Right lobe of liver (tissue), 6 donors: Measurements from ENCODE around the gene TGFBR2. TPM values are rescaled to one million over a fixed set of nuclear protein-coding genes. Genes with fewer than 3 reads are reported as not detected.
A peak's percentile ranks its signal among the peaks of the same experiment; 100 is the strongest.

Experiments
- ATAC-seq, 4 donors: fragments of 200-7000 bp; cut with Tn5 transposase; one replicate each; pipeline ENCODE4 v1.9.1; 2020; ENCODE audit warnings: mild to moderate bottlenecking in 4 of 4, moderate library complexity in 4 of 4
- DNase-seq, 3 donors: peaks; one replicate each; pipeline ENCODE4 v3.0.0-alpha.2; 2020
- H3K27ac ChIP-seq, 3 donors: fragments of 200-600 bp; one replicate each; pipeline ENCODE4 v1.8.0; 2022
- H3K27me3 ChIP-seq, 2 donors: fragments of 200-600 bp; one replicate each; pipeline ENCODE4 v1.8.0; 2022
- H3K36me3 ChIP-seq, 4 donors: fragments of 200-600 bp; sonication (generic) in 1 of 4; one replicate each; pipeline versions ENCODE4 v1.5.1 to v1.8.0; 2017 to 2022; ENCODE audit warnings: control low read depth in 1 of 4
- H3K4me1 ChIP-seq, 4 donors: fragments of 200-600 bp; sonication (generic) in 1 of 4; one replicate each; pipeline versions ENCODE4 v1.5.1 to v1.8.0; 2017 to 2022; ENCODE audit warnings: control low read depth in 1 of 4
- H3K4me3 ChIP-seq, 3 donors: fragments of 200-600 bp; one replicate each; pipeline ENCODE4 v1.8.0; 2022
- H3K9me3 ChIP-seq, 4 donors: fragments of 200-600 bp; sonication (generic) in 1 of 4; one replicate each; pipeline versions ENCODE4 v1.5.1 to v1.8.0; 2017 to 2022; ENCODE audit warnings: control low read depth in 1 of 4
- POLR2A ChIP-seq: fragments of 450-650 bp; IDR thresholded peaks from one replicate; pipeline ENCODE4 v1.6.1; 2017; ENCODE audit warnings: antibody characterized with exemption, mild to moderate bottlenecking
- WGBS: methylation state at CpG from one replicate; pipeline ENCODE4 v1.1.6; 2018; ENCODE audit warnings: low coverage, low lambda C conversion rate; ENCODE audit not compliant: insufficient coverage; ENCODE audit errors: missing lambda C conversion rate; 5-methylcytosine and 5-hydroxymethylcytosine counted together
- intact Hi-C, 2 donors: fragments of 100-400 bp; cut with DNase I; formaldehyde crosslinking; loops; one replicate each; pipeline versions ENCODE4 v1.11.2 to v1.14.1; 2022
- total RNA-seq, 6 experiments: library from RNA; depleted of rRNA in 2 of 6; stranded (reverse); fragments of >200 nt in 2 of 6; fragmentation: NEBNext Ultra II Directional in 3 of 6; extraction: Animal tissue kit (Norgen Biotek cat#: 25700) in 3 of 6; gene quantifications; one replicate each; pipeline versions ENCODE4 v1.1.0 to v1.2.4, GENCODE V29; 2016 to 2023
- TF ChIP-seq, protein P1 (sequence below), 4 donors: fragments of 200-600 bp in 3 of 4; fragments of 450-650 bp in 1 of 4; IDR thresholded peaks; one replicate each; pipeline versions ENCODE4 v1.5.1 to v1.8.0; 2016 to 2022; ENCODE audit warnings: antibody characterized with exemption in 4 of 4, mild to moderate bottlenecking in 2 of 4
- donor health status: DM: no; HTN: yes; CAD: no.
- donor health status: DM: no; HTN: no; CAD: no.
- donor health status: DM: no; HTN: no; CAD: no.
- donor health status: DM: no; HTN: yes; CAD: no.
- donor health status: DM: no; HTN: yes; CAD: no.

TGFBR2 gene
- total RNA-seq, 6 experiments from 2014 or later = 24.9 to 52.6 (median 45.5) TPM

DNA sequence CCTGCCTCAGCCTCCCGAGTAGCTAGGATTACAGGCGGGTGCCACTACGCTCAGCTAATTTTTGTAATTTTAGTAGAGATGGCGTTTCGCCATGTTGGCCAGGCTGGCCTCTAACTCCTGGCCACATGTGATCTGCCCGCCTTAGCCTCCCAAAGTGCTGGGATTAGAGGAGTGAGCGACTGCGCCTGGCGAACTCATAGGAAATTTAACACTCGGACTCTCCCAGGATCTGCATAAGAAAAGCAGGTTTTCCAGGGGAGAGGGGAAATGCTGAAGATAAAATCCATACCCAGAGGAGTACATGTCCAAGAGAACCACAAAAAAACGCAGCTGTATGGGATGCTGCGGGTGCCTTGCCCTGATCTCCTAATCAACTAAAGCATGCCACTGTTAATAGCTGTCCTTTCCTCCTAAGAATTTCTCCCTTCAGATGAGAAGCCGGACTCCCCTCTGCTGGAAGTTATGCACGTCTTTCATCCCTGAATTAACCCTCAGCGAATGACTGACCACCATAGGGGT, 25.3 kb upstream of the TGFBR2 start:
- intact Hi-C loops = no loop called here
- no peak for DNase-seq
- no peak for ATAC-seq
- no peak overlapping the region for H3K4me3 ChIP-seq
- 80% methylated on average over 5 of the region's 15 CpGs for WGBS
- H3K27me3 ChIP-seq = no peaks in the 10 kb centered on the region
- no peak overlapping the region for H3K27ac ChIP-seq
- no peaks in the 10 kb centered on the region for H3K36me3 ChIP-seq
- TF ChIP-seq, protein P1, sequence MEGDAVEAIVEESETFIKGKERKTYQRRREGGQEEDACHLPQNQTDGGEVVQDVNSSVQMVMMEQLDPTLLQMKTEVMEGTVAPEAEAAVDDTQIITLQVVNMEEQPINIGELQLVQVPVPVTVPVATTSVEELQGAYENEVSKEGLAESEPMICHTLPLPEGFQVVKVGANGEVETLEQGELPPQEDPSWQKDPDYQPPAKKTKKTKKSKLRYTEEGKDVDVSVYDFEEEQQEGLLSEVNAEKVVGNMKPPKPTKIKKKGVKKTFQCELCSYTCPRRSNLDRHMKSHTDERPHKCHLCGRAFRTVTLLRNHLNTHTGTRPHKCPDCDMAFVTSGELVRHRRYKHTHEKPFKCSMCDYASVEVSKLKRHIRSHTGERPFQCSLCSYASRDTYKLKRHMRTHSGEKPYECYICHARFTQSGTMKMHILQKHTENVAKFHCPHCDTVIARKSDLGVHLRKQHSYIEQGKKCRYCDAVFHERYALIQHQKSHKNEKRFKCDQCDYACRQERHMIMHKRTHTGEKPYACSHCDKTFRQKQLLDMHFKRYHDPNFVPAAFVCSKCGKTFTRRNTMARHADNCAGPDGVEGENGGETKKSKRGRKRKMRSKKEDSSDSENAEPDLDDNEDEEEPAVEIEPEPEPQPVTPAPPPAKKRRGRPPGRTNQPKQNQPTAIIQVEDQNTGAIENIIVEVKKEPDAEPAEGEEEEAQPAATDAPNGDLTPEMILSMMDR (IDR thresholded peaks at IDR 0.05) = no peak
- TF ChIP-seq POLR2A = no peak
- no peaks in the 10 kb centered on the region for H3K9me3 ChIP-seq
- H3K4me1 ChIP-seq = peaks cover 0 to 19% (median 4%) of the 10 kb centered on the region in 4 donors

- H3K4me1 ChIP-seq = peaks cover 0 to 19% (median 4%) of the 10 kb centered on the region in 4 donors
- TF ChIP-seq POLR2A = no peak
- TF ChIP-seq, protein P1 (IDR thresholded peaks at IDR 0.05) = no peak
- ATAC-seq (no peak), DNase-seq (no peak)
- H3K27me3 ChIP-seq = no peaks in the 10 kb centered on the region
- intact Hi-C loops = no loop called here
- no peaks in the 10 kb centered on the region for H3K9me3 ChIP-seq
- 91% methylated on average over 2 of the region's 2 CpGs for WGBS
- H3K4me3 ChIP-seq = no peak overlapping the region
- no peak overlapping the region for H3K27ac ChIP-seq
- H3K36me3 ChIP-seq = no peaks in the 10 kb centered on the region
Observed at GRCh38 chr3:30581982-30582381, 24.4 kb upstream of the TGFBR2 start.

GRCh38 chr3:30583973-30584372, 22.4 kb upstream of the TGFBR2 start:
- DNase-seq = no peak
- intact Hi-C loops = no loop called here
- peak in 2 of 4 donors; percentile 23 to 66 for ATAC-seq
- no peaks in the 10 kb centered on the region for H3K27me3 ChIP-seq
- H3K4me3 ChIP-seq = no peak overlapping the region
- TF ChIP-seq POLR2A = no peak
- TF ChIP-seq, protein P1 (IDR thresholded peaks at IDR 0.05) = no peak
- H3K9me3 ChIP-seq = no peaks in the 10 kb centered on the region
- no peak overlapping the region for H3K27ac ChIP-seq
- H3K36me3 ChIP-seq = no peaks in the 10 kb centered on the region
- peaks cover 0 to 3% (median under 1%) of the 10 kb centered on the region in 4 donors for H3K4me1 ChIP-seq
- 73% methylated on average over 1 of the region's 1 CpG for WGBS

DNA sequence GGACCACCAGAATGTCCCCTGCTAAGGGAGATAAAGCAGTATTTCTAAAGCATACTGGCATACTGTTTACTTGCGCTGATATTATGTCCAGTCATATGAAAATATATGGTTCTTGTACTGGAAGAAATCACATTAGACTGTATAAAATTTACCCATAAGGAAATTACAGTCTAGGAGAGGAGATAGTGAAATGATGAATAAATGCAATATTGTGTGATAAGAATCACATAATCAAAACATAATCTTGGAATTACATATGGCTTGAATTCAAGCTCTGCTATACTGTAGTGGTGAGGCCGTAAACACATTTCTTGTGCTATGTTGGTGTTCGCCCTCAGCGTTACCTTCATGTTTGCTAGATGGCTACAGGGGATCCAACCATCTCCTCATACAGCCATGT, 20.7 kb upstream of the TGFBR2 start:
- TF ChIP-seq, protein P1 (IDR thresholded peaks at IDR 0.05) = no peak
- TF ChIP-seq POLR2A = no peak
- ATAC-seq = no peak
- Histone ChIP-seq H3K9me3 (no peaks in the 10 kb centered on the region), H3K27ac (no peak overlapping the region), H3K4me1 (no peaks in the 10 kb centered on the region), H3K4me3 (no peak overlapping the region), H3K27me3 (no peaks in the 10 kb centered on the region), H3K36me3 (no peaks in the 10 kb centered on the region)
- 95% methylated on average over 4 of the region's 4 CpGs for WGBS
- intact Hi-C loops = no loop called here
- DNase-seq = no peak
